K562 (cell line): Measurements from ENCODE around the gene EWSR1. TPM values are rescaled to one million over a fixed set of nuclear protein-coding genes. Genes with fewer than 3 reads are reported as not detected.
A peak's percentile ranks its signal among the peaks of the same experiment; 100 is the strongest.

ENCODE experiments used
- ATF3 ChIP-seq, 2 experiments: fragments of 450-650 bp in 1 of 2; sonication (generic) in 1 of 2; formaldehyde crosslinking in 1 of 2; IDR thresholded peaks in 1 of 2; conservative IDR thresholded peaks in 1 of 2; 2 replicates each; pipeline versions ENCODE4 v1.6.1 to v1.8.1; 2016 to 2023; ENCODE audit warnings: mild to moderate bottlenecking in 2 of 2, moderate library complexity in 2 of 2, inconsistent platforms in 1 of 2, missing genetic modification reagents in 1 of 2
- MTA1 ChIP-seq: fragments of 450-650 bp; IDR thresholded peaks from 2 replicates; pipeline ENCODE4 v1.6.1; 2017; ENCODE audit warnings: borderline replicate concordance
- ZNF134 ChIP-seq: fragments of 250-450 bp; sonication (Bioruptor Pico); conservative IDR thresholded peaks from 2 replicates; pipeline ENCODE4 v1.4.0; 2020
- ZNF253 ChIP-seq: fragments of 250-450 bp; sonication (Bioruptor Pico); conservative IDR thresholded peaks from 2 replicates; pipeline ENCODE4 v1.6.1; 2021; ENCODE audit warnings: mild to moderate bottlenecking
- ZNF507 ChIP-seq: conservative IDR thresholded peaks from 2 replicates; pipeline ENCODE4 v1.6.1; 2017; ENCODE audit warnings: missing genetic modification characterization, missing compliant biosample characterization
- polyA plus RNA-seq, 8 experiments: library from polyadenylated mRNA; depleted of rRNA in 4 of 8; stranded (reverse) in 5 of 8; unstranded in 3 of 8; fragments of >200 nt; fragmentation: Nextera tagmentation in 2 of 8; fragmentation: Illumina TruSeq in 1 of 8; extraction: Ambion mirVana in 2 of 8; extraction: Trizol in 1 of 8; gene quantifications; 2 replicates each; pipeline versions ENCODE4 v1.2.1 to v1.2.3, GENCODE V29; 2011 to 2014; ENCODE audit warnings: inconsistent platforms in 1 of 8, missing spikeins in 1 of 8
- total RNA-seq, 7 experiments: library from RNA; depleted of rRNA in 6 of 7; stranded (reverse); fragments of >200 nt in 6 of 7; fragmentation: Illumina TruSeq in 2 of 7; extraction: Trizol in 2 of 7; gene quantifications; 2 replicates each; pipeline versions ENCODE4 v1.2.1 to v1.2.3, GENCODE V29; 2011 to 2021; ENCODE audit warnings: low replicate concordance in 1 of 7
- TF ChIP-seq, protein P1 (sequence below): fragments of 200-800 bp; sonication (Bioruptor generic); IDR thresholded peaks from 2 replicates; pipeline ENCODE4 v1.6.1; 2017; ENCODE audit warnings: missing genetic modification characterization, missing compliant biosample characterization
- TF ChIP-seq, protein P2 (sequence below), 2 experiments: fragments of 450-650 bp in 1 of 2; sonication (generic) in 1 of 2; formaldehyde crosslinking in 1 of 2; IDR thresholded peaks; 2 replicates each; pipeline versions ENCODE4 v1.7.1 to v1.9.0; 2016 to 2022; ENCODE audit warnings: inconsistent platforms in 1 of 2, mild to moderate bottlenecking in 1 of 2, missing genetic modification reagents in 1 of 2
- TF ChIP-seq, protein P3 (sequence below): fragments of 450-650 bp; IDR thresholded peaks from 2 replicates; pipeline ENCODE4 v1.6.1; 2016; ENCODE audit warnings: mild to moderate bottlenecking
- TF ChIP-seq, protein P4 (sequence below), 2 experiments: IDR thresholded peaks; 2 replicates each; pipeline ENCODE4 v1.6.1; 2011; ENCODE audit warnings: borderline replicate concordance in 1 of 2, control low read depth in 1 of 2, low read depth in 1 of 2, low read length in 1 of 2, mild to moderate bottlenecking in 1 of 2, mixed read lengths in 1 of 2, moderate library complexity in 1 of 2; ENCODE audit not compliant: insufficient read depth in 1 of 2, insufficient read length in 1 of 2, poor library complexity in 1 of 2, severe bottlenecking in 1 of 2; ENCODE audit errors: extremely low read depth in 1 of 2

The EWSR1 gene
- total and polyA plus RNA-seq, 9 of the 15 experiments (the other 6 are each of a cell fraction or from before 2014, with no cell fraction given) = 83.3 to 450 (median 239) TPM

- TF ChIP-seq, protein P1, sequence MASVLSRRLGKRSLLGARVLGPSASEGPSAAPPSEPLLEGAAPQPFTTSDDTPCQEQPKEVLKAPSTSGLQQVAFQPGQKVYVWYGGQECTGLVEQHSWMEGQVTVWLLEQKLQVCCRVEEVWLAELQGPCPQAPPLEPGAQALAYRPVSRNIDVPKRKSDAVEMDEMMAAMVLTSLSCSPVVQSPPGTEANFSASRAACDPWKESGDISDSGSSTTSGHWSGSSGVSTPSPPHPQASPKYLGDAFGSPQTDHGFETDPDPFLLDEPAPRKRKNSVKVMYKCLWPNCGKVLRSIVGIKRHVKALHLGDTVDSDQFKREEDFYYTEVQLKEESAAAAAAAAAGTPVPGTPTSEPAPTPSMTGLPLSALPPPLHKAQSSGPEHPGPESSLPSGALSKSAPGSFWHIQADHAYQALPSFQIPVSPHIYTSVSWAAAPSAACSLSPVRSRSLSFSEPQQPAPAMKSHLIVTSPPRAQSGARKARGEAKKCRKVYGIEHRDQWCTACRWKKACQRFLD (CRISPR knock-in tag) = 0 out of 2 replicates have a peak, but pooled peaks have one; percentile 11
- TF ChIP-seq, protein P2, sequence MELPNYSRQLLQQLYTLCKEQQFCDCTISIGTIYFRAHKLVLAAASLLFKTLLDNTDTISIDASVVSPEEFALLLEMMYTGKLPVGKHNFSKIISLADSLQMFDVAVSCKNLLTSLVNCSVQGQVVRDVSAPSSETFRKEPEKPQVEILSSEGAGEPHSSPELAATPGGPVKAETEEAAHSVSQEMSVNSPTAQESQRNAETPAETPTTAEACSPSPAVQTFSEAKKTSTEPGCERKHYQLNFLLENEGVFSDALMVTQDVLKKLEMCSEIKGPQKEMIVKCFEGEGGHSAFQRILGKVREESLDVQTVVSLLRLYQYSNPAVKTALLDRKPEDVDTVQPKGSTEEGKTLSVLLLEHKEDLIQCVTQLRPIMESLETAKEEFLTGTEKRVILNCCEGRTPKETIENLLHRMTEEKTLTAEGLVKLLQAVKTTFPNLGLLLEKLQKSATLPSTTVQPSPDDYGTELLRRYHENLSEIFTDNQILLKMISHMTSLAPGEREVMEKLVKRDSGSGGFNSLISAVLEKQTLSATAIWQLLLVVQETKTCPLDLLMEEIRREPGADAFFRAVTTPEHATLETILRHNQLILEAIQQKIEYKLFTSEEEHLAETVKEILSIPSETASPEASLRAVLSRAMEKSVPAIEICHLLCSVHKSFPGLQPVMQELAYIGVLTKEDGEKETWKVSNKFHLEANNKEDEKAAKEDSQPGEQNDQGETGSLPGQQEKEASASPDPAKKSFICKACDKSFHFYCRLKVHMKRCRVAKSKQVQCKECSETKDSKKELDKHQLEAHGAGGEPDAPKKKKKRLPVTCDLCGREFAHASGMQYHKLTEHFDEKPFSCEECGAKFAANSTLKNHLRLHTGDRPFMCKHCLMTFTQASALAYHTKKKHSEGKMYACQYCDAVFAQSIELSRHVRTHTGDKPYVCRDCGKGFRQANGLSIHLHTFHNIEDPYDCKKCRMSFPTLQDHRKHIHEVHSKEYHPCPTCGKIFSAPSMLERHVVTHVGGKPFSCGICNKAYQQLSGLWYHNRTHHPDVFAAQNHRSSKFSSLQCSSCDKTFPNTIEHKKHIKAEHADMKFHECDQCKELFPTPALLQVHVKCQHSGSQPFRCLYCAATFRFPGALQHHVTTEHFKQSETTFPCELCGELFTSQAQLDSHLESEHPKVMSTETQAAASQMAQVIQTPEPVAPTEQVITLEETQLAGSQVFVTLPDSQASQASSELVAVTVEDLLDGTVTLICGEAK (IDR thresholded peaks at IDR 0.05) = 0 out of 2 replicates have a peak, but pooled peaks have one; percentile 23
- TF ChIP-seq, protein P2 (CRISPR knock-in tag; IDR thresholded peaks at IDR 0.05) = no peak
- TF ChIP-seq ZNF253 (no peak), ZNF507 (tag) (no peak), ZNF134 (CRISPR knock-in tag) (0 out of 2 replicates have a peak, but pooled peaks have one; percentile 24), MTA1 (no peak), ATF3 (IDR thresholded peaks at IDR 0.05) (no peak), ATF3 (CRISPR knock-in tag; conservative IDR thresholded peaks at IDR 0.05) (no peak)
- TF ChIP-seq, protein P3, sequence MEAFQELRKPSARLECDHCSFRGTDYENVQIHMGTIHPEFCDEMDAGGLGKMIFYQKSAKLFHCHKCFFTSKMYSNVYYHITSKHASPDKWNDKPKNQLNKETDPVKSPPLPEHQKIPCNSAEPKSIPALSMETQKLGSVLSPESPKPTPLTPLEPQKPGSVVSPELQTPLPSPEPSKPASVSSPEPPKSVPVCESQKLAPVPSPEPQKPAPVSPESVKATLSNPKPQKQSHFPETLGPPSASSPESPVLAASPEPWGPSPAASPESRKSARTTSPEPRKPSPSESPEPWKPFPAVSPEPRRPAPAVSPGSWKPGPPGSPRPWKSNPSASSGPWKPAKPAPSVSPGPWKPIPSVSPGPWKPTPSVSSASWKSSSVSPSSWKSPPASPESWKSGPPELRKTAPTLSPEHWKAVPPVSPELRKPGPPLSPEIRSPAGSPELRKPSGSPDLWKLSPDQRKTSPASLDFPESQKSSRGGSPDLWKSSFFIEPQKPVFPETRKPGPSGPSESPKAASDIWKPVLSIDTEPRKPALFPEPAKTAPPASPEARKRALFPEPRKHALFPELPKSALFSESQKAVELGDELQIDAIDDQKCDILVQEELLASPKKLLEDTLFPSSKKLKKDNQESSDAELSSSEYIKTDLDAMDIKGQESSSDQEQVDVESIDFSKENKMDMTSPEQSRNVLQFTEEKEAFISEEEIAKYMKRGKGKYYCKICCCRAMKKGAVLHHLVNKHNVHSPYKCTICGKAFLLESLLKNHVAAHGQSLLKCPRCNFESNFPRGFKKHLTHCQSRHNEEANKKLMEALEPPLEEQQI = no peak
- TF ChIP-seq, protein P4, sequence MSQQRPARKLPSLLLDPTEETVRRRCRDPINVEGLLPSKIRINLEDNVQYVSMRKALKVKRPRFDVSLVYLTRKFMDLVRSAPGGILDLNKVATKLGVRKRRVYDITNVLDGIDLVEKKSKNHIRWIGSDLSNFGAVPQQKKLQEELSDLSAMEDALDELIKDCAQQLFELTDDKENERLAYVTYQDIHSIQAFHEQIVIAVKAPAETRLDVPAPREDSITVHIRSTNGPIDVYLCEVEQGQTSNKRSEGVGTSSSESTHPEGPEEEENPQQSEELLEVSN (IDR thresholded peaks at IDR 0.05; ENCODE audit: borderline replicate concordance in 1 of 2, extremely low read depth in 1 of 2, insufficient read depth in 1 of 2, insufficient read length in 1 of 2, low read depth in 1 of 2, low read length in 1 of 2, poor library complexity in 1 of 2, severe bottlenecking in 1 of 2) = peak; percentile 74 to 88
Measured at GRCh38 chr22:29268511-29269229, 602 bp downstream of the EWSR1 start (continued).
